Thyroid gland (tissue), 4 donors: Measurements from ENCODE around the gene TMEM132C.

Experiments used
- POLR2A ChIP-seq, 2 donors: fragments of 450-650 bp; IDR thresholded peaks; one replicate each; pipeline ENCODE4 v1.6.1; 2017; ENCODE audit warnings: antibody characterized with exemption in 2 of 2, mild to moderate bottlenecking in 2 of 2, moderate library complexity in 1 of 2
- TF ChIP-seq, protein P1 (sequence below), 6 experiments: fragments of 200-600 bp in 3 of 6; fragments of 450-650 bp in 3 of 6; sonication (generic) in 3 of 6; IDR thresholded peaks; one replicate each; pipeline ENCODE4 v1.5.1; 2016 to 2019; ENCODE audit warnings: antibody characterized with exemption in 6 of 6, mild to moderate bottlenecking in 2 of 6, inconsistent platforms in 1 of 6, moderate library complexity in 1 of 6

DNA sequence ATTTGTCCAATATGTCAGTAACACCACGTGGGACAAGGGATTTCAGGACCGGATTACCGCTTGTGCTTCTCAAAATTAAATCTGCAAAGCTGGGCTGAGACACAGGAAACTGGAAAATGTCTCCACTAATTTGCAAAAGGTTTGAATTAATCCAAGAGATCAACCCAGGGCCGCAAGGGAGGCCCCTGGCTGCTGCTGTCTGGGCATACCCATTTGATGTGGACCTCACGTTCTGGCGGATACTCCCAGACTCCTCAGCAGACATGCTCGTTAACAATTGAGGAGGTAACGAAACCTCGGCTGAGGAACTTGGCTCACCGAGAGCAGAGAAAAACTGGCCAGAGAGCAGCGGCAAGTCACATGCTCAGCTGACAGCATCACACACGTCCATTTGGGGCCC, 376.2 kb downstream of the TMEM132C start:
- TF ChIP-seq, protein P1, sequence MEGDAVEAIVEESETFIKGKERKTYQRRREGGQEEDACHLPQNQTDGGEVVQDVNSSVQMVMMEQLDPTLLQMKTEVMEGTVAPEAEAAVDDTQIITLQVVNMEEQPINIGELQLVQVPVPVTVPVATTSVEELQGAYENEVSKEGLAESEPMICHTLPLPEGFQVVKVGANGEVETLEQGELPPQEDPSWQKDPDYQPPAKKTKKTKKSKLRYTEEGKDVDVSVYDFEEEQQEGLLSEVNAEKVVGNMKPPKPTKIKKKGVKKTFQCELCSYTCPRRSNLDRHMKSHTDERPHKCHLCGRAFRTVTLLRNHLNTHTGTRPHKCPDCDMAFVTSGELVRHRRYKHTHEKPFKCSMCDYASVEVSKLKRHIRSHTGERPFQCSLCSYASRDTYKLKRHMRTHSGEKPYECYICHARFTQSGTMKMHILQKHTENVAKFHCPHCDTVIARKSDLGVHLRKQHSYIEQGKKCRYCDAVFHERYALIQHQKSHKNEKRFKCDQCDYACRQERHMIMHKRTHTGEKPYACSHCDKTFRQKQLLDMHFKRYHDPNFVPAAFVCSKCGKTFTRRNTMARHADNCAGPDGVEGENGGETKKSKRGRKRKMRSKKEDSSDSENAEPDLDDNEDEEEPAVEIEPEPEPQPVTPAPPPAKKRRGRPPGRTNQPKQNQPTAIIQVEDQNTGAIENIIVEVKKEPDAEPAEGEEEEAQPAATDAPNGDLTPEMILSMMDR (IDR thresholded peaks at IDR 0.05), result no peak
- TF ChIP-seq POLR2A (IDR thresholded peaks at IDR 0.05), result no peak
